ENCODE results near the gene ZNF611. TPM values are rescaled to one million over a fixed set of nuclear protein-coding genes. Genes with fewer than 3 reads are reported as not detected.
"Not testable (repeated sequence)": the region's sequence is repeated elsewhere in the genome, so short reads cannot be mapped to it uniquely, and the experiment has no call there.

ZNF611 gene
- total RNA-seq, 1 donor from 2014 or later, result 24.7 TPM

DNA sequence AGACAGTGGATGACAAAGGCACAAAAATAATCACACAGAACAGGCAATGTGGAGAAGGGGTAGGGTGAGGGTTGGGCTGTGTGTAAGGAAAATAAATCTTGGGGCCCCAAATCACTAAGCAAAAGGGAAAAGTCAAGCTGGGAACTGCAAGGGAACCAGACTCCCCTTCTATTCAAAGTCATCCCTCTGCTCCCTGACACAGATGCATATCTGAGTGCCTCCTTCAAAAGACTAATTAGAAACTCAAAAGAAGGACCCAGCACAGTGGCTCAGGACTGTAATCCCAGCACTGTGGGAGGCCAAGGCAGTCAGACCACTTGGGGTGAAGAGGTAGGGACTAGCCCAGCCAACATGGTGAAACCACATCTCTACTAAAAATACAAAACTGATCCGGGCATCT is 18.3 kb downstream of the ZNF611 start:
- H3K36me3 Mint-ChIP-seq, result peaks cover 39% of the 10 kb centered on the region
- H3K4me3 Mint-ChIP-seq, result no peak overlapping the region
- peaks cover 29% of the 10 kb centered on the region for H3K4me1 Mint-ChIP-seq (ENCODE audit: unreplicated experiment)
- H3K27me3 Mint-ChIP-seq, result no peaks in the 10 kb centered on the region
- no peak for DNase-seq (ENCODE audit: extremely low spot score, unreplicated experiment)
- H3K27ac Mint-ChIP-seq, result peak overlapping the region; percentile 68
- H3K9me3 Mint-ChIP-seq, result peaks cover 4% of the 10 kb centered on the region
- TF ChIP-seq, protein P1, sequence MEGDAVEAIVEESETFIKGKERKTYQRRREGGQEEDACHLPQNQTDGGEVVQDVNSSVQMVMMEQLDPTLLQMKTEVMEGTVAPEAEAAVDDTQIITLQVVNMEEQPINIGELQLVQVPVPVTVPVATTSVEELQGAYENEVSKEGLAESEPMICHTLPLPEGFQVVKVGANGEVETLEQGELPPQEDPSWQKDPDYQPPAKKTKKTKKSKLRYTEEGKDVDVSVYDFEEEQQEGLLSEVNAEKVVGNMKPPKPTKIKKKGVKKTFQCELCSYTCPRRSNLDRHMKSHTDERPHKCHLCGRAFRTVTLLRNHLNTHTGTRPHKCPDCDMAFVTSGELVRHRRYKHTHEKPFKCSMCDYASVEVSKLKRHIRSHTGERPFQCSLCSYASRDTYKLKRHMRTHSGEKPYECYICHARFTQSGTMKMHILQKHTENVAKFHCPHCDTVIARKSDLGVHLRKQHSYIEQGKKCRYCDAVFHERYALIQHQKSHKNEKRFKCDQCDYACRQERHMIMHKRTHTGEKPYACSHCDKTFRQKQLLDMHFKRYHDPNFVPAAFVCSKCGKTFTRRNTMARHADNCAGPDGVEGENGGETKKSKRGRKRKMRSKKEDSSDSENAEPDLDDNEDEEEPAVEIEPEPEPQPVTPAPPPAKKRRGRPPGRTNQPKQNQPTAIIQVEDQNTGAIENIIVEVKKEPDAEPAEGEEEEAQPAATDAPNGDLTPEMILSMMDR (conservative IDR thresholded peaks at IDR 0.05), result no peak

DNA sequence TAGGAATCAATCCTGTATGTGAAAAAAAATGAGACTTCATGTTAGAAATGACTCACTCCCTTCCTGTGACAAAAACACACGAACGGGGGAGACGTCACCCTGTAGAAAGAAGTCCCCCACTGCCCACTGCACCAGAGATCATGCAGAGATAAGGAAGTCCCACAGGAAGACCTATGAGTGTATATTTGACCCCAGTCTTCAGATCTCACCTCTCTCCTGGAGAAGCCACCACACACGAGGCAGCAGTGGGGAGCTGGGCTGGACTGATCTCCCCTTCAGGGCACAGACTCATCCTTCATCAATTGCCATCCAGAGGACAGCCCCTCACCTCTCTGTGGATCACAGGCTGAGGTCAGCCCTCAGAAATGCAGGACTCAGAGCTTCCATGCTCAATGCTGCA is 18.9 kb downstream of the ZNF611 start:
- Mint-ChIP-seq H3K27ac (peak overlapping the region; percentile 68), H3K36me3 (peaks cover 43% of the 10 kb centered on the region), H3K4me3 (peak overlapping the region; percentile 41), H3K4me1 (ENCODE audit: unreplicated experiment) (peaks cover 29% of the 10 kb centered on the region)
- H3K9me3 Mint-ChIP-seq; H3K27me3 Mint-ChIP-seq; DNase-seq (ENCODE audit: extremely low spot score, unreplicated experiment): not testable (repeated sequence)

DNA sequence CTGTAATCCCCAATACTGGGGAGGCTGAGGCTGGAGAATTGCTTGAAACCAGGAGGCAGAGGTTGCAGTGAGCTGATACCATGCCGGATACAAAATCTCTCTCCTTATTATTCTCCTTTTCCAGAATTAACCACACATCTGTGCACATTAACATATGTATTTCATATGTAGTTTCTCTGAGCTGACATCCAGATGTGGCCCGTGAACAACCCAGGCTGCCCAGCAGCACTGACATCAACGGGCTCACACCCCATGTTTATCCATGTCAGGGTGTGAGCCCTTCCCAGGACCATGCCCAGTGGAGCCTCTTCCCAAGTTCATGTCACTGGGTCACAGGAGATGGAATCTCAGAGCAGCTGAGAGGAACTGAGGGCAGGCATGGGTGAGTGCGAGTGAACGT is 19.5 kb downstream of the ZNF611 start:
- H3K9me3 Mint-ChIP-seq; DNase-seq (ENCODE audit: extremely low spot score, unreplicated experiment); H3K4me3 Mint-ChIP-seq; H3K27me3 Mint-ChIP-seq: not testable (repeated sequence)
- peaks cover 47% of the 10 kb centered on the region for H3K36me3 Mint-ChIP-seq
- peaks cover 29% of the 10 kb centered on the region for H3K4me1 Mint-ChIP-seq (ENCODE audit: unreplicated experiment)
- H3K27ac Mint-ChIP-seq, result peak overlapping the region; percentile 68

DNA sequence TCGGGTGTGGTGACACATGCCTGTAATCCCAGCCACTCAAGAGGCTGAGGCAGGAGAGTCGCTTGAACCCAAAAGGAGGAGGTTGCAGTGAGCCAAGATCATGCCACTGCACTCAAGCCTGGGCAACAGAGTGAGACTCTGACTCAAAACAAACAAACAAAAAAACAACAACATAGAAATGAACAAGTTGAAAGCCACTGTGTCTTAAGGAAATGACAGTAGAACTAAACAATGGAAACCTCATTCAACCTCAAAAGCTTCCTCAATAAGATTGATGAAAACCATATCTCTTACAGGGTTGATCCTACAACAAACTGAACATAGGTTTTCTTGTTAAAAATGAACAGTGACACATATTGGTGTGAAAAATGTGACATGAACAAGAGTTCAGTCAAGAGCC is 21.8 kb downstream of the ZNF611 start:
- not testable (repeated sequence) for DNase-seq (ENCODE audit: extremely low spot score, unreplicated experiment); H3K27ac Mint-ChIP-seq; H3K9me3 Mint-ChIP-seq; H3K4me3 Mint-ChIP-seq; H3K27me3 Mint-ChIP-seq
- peaks cover 22% of the 10 kb centered on the region for H3K4me1 Mint-ChIP-seq (ENCODE audit: unreplicated experiment)
- peaks cover 44% of the 10 kb centered on the region for H3K36me3 Mint-ChIP-seq

DNA sequence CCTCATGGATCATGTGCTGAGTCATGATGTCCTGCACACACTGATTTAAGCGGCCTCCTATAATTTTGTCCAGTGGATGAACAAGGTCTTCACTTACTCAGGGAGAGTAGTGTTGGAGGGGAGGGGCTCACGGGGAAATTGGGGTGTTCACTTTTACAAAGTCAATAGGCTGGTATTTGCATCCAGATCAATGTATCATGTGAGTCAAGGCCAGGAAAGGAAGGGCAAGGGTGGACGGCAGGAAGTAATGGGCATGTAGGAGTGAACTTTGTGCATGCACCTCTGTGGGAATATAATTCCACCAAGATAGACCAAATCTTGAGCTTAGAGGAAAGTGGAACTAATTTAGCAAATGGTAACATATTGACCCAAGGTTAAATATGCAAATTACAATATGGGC is 23.2 kb downstream of the ZNF611 start:
- H3K4me3 Mint-ChIP-seq; H3K27ac Mint-ChIP-seq; H3K27me3 Mint-ChIP-seq; H3K9me3 Mint-ChIP-seq; DNase-seq (ENCODE audit: extremely low spot score, unreplicated experiment): not testable (repeated sequence)
- peaks cover 14% of the 10 kb centered on the region for H3K4me1 Mint-ChIP-seq (ENCODE audit: unreplicated experiment)
- H3K36me3 Mint-ChIP-seq, result peaks cover 54% of the 10 kb centered on the region

DNA sequence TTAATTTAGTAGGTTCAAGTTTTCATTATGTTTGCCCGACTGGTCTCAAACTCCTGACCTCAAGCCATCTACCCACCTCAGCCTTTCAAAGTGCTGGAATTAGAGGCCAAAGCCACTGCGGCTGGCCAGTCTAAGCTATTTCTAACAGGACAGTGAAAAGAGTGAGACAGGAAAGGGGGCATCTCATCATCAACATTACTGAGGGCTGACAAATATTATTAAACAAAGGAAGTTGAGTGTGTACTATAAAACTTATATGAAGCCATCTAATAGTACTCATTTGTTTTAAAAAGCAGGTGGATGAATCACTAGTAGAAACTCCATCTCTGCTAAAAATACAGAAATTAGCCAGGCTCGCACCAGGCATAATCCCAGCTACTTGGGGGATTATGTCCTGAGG is 24.3 kb downstream of the ZNF611 start:
- peaks cover 10% of the 10 kb centered on the region for H3K9me3 Mint-ChIP-seq
- H3K4me3 Mint-ChIP-seq, result no peak overlapping the region
- TF ChIP-seq, protein P1 (conservative IDR thresholded peaks at IDR 0.05), result no peak
- H3K27me3 Mint-ChIP-seq, result no peaks in the 10 kb centered on the region
- no peak overlapping the region for H3K27ac Mint-ChIP-seq
- peaks cover 3% of the 10 kb centered on the region for H3K4me1 Mint-ChIP-seq (ENCODE audit: unreplicated experiment)
- DNase-seq (ENCODE audit: extremely low spot score, unreplicated experiment), result no peak
- H3K36me3 Mint-ChIP-seq, result peaks cover 58% of the 10 kb centered on the region

DNA sequence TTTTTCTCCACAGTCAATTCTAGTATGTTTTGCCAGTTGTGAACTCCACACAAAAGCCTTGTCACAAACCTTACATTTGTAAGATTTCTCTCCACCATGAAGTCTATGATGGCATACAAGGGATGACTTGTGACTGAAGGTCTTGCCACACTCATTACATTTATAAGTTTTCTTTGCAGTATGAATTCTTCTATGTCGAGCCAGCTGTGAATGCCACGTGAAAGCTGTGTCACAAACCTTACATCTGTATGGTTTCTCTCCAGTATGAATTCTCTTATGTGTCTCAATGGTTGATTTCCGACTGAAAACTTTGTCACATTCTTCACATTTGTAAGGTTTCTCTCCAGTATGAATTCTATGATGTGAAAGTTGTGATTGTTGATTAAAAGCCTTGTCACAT is 29.2 kb downstream of the ZNF611 start:
- H3K36me3 Mint-ChIP-seq, result peaks cover 51% of the 10 kb centered on the region
- not testable (repeated sequence) for H3K4me3 Mint-ChIP-seq; H3K4me1 Mint-ChIP-seq (ENCODE audit: unreplicated experiment)

DNA sequence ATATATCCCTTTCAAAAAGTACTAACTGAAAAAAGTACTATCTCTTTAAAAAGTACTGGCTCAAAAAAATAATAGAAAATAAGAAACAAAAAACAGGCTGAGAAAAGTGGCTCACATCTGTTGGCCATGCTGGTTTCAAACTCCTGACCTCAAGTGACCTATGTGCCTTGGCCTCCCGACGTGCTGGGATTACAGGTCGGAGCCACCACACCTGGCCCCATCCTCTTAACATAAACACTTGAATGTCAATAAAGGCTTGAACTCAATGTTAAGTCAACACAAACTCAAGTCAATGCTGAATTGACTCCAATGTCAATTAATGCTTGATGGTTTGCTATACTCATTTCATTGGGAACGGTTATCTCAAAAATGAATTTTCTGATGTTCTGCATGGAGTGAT is 30.9 kb downstream of the ZNF611 start:
- Mint-ChIP-seq H3K27me3 (no peaks in the 10 kb centered on the region), H3K36me3 (peaks cover 49% of the 10 kb centered on the region), H3K4me3 (no peak overlapping the region), H3K9me3 (peaks cover 24% of the 10 kb centered on the region), H3K27ac (no peak overlapping the region), H3K4me1 (ENCODE audit: unreplicated experiment) (peaks cover 4% of the 10 kb centered on the region)
- DNase-seq (ENCODE audit: extremely low spot score, unreplicated experiment), result no peak
- TF ChIP-seq, protein P1 (conservative IDR thresholded peaks at IDR 0.05), result no peak

More for the DNA sequence above, 29.2 kb downstream of the ZNF611 start:
- not testable (repeated sequence) for H3K27me3 Mint-ChIP-seq; H3K27ac Mint-ChIP-seq; DNase-seq (ENCODE audit: extremely low spot score, unreplicated experiment)
- H3K9me3 Mint-ChIP-seq, result peaks cover 24% of the 10 kb centered on the region
